Measurements from ENCODE around the gene DPH2. TPM values are rescaled to one million over a fixed set of nuclear protein-coding genes. Genes with fewer than 3 reads are reported as not detected.

DPH2 gene
- total and polyA plus RNA-seq, 9 donors = 7.2 to 27.0 (median 15.5) TPM

- TF ChIP-seq POLR2A (IDR thresholded peaks at IDR 0.05) = no peak
- TF ChIP-seq EP300 (IDR thresholded peaks at IDR 0.05) = no peak
- no peak for TF ChIP-seq CTCF (IDR thresholded peaks at IDR 0.05)
- no peak for DNase-seq
- intact Hi-C loops (cut with DNase I) = no loop called here
- Histone ChIP-seq H3K4me3 (no peak overlapping the region), H3K4me1 (ENCODE audit: insufficient read depth) (no peaks in the 10 kb centered on the region), H3K27ac (no peak overlapping the region), H3K27me3 (no peaks in the 10 kb centered on the region), H3K36me3 (no peaks in the 10 kb centered on the region), H3K9me3 (no peaks in the 10 kb centered on the region)
- WGBS, 3 donors = 75 to 84% (median 76%) methylated on average over 13 of the region's 13 CpGs
These were observed 49.7 kb downstream of the DPH2 start for GRCh38 chr1:44019466-44019948.

- Histone ChIP-seq H3K27ac (no peak overlapping the region), H3K9me3 (no peaks in the 10 kb centered on the region), H3K4me3 (no peak overlapping the region), H3K36me3 (no peaks in the 10 kb centered on the region), H3K27me3 (no peaks in the 10 kb centered on the region), H3K4me1 (ENCODE audit: insufficient read depth) (no peaks in the 10 kb centered on the region)
- intact Hi-C loops (cut with DNase I) = no loop called here
- WGBS, 3 donors = 79 to 90% (median 86%) methylated on average over 6 of the region's 6 CpGs
- TF ChIP-seq POLR2A (IDR thresholded peaks at IDR 0.05) = no peak
- TF ChIP-seq CTCF (IDR thresholded peaks at IDR 0.05) = no peak
- TF ChIP-seq EP300 (IDR thresholded peaks at IDR 0.05) = no peak
- no peak for DNase-seq
These were observed 50.7 kb downstream of the DPH2 start for GRCh38 chr1:44020464-44020863.

- Histone ChIP-seq H3K27ac (no peak overlapping the region), H3K36me3 (no peaks in the 10 kb centered on the region)
- WGBS, 3 donors = 78 to 84% (median 80%) methylated on average over 8 of the region's 8 CpGs
These were observed 51.3 kb downstream of the DPH2 start for GRCh38 chr1:44021156-44021555.

GRCh38 chr1:44021581-44022321 lies 51.9 kb downstream of the DPH2 start:
- Histone ChIP-seq H3K27me3 (no peaks in the 10 kb centered on the region), H3K9me3 (no peaks in the 10 kb centered on the region), H3K36me3 (no peaks in the 10 kb centered on the region), H3K4me1 (ENCODE audit: insufficient read depth) (no peaks in the 10 kb centered on the region), H3K4me3 (no peak overlapping the region), H3K27ac (no peak overlapping the region)
- DNase-seq = no peak
- intact Hi-C loops (cut with DNase I) = no loop called here
- 83 to 86% (median 84%) methylated on average over 10 of the region's 10 CpGs for WGBS, 3 donors
- no peak for TF ChIP-seq POLR2A (IDR thresholded peaks at IDR 0.05)
- TF ChIP-seq CTCF (IDR thresholded peaks at IDR 0.05) = no peak
- no peak for TF ChIP-seq EP300 (IDR thresholded peaks at IDR 0.05)

More at GRCh38 chr1:44021156-44021555, 51.3 kb downstream of the DPH2 start:
- no peak for TF ChIP-seq CTCF (IDR thresholded peaks at IDR 0.05)
- no peak for TF ChIP-seq POLR2A (IDR thresholded peaks at IDR 0.05)
- no peak for TF ChIP-seq EP300 (IDR thresholded peaks at IDR 0.05)
- Histone ChIP-seq H3K4me1 (ENCODE audit: insufficient read depth) (no peaks in the 10 kb centered on the region), H3K4me3 (no peak overlapping the region), H3K9me3 (no peaks in the 10 kb centered on the region), H3K27me3 (no peaks in the 10 kb centered on the region)
- DNase-seq = no peak
- intact Hi-C loops (cut with DNase I) = no loop called here

Other genes with a start within 250 kb of the DPH2 start
- gene ARTN, start 36.2 kb upstream of the DPH2 start, total RNA-seq = 1 to 10 TPM in 3 of 7 donors, under 1 TPM in 4; 0.72 to 1.3 (median 0.92) TPM
- under 1 TPM in 1 of 2 donors, not detected in 1; 0.75 TPM for gene ARTN, start 36.2 kb upstream of the DPH2 start, polyA plus RNA-seq
- gene IPO13, start 23.1 kb upstream of the DPH2 start, total RNA-seq = 10 to 100 TPM in 6 of 7 donors, 1 to 10 TPM in 1; 8.6 to 30.3 (median 20.9) TPM
- gene IPO13, start 23.1 kb upstream of the DPH2 start, polyA plus RNA-seq = 10 to 100 TPM in 1 of 2 donors, 1 to 10 TPM in 1; 10.0 to 15.3 TPM
- gene ATP6V0B, start 5.0 kb downstream of the DPH2 start, total RNA-seq = 100 to 1,000 TPM in 1 of 7 donors, 10 to 100 TPM in 6; 46.1 to 108 (median 66.9) TPM
- gene ATP6V0B, start 5.0 kb downstream of the DPH2 start, polyA plus RNA-seq = 10 to 100 TPM; 74.4 to 76.1 TPM
- 10 to 100 TPM; 11.9 to 51.3 (median 33.9) TPM for gene B4GALT2, start 9.2 kb downstream of the DPH2 start, total RNA-seq
- 10 to 100 TPM; 14.4 to 22.1 TPM for gene B4GALT2, start 9.2 kb downstream of the DPH2 start, polyA plus RNA-seq
- 10 to 100 TPM in 1 of 7 donors, 1 to 10 TPM in 6; 2.1 to 23.3 (median 7.3) TPM for gene CCDC24, start 21.6 kb downstream of the DPH2 start, total RNA-seq
- 1 to 10 TPM; 1.1 to 6.2 TPM for gene CCDC24, start 21.6 kb downstream of the DPH2 start, polyA plus RNA-seq
- gene SLC6A9, start 61.5 kb downstream of the DPH2 start, total RNA-seq = 10 to 100 TPM in 1 of 7 donors, 1 to 10 TPM in 6; 1.1 to 74.1 (median 4.6) TPM
- gene SLC6A9, start 61.5 kb downstream of the DPH2 start, polyA plus RNA-seq = 10 to 100 TPM in 1 of 2 donors, 1 to 10 TPM in 1; 2.1 to 14.1 TPM
- under 1 TPM in 3 of 7 donors, not detected in 4; 0.05 to 0.40 (median 0.23) TPM for gene KLF17, start 148.8 kb downstream of the DPH2 start, total RNA-seq
- gene KLF17, start 148.8 kb downstream of the DPH2 start, polyA plus RNA-seq = under 1 TPM in 1 of 2 donors, not detected in 1; 0.10 TPM
- gene KLF18, start 171.6 kb downstream of the DPH2 start, total RNA-seq = not detected
- gene KLF18, start 171.6 kb downstream of the DPH2 start, polyA plus RNA-seq = not detected
- gene DMAP1, start 243.5 kb downstream of the DPH2 start, total RNA-seq = 10 to 100 TPM; 35.8 to 46.9 (median 43.6) TPM
- 10 to 100 TPM; 28.1 to 38.3 TPM for gene DMAP1, start 243.5 kb downstream of the DPH2 start, polyA plus RNA-seq